Kidney epithelial cell (primary cell): Measurements from ENCODE around the gene SUPT5H. TPM values are rescaled to one million over a fixed set of nuclear protein-coding genes. Genes with fewer than 3 reads are reported as not detected.
"Not testable (repeated sequence)": the region's sequence is repeated elsewhere in the genome, so short reads cannot be mapped to it uniquely, and the experiment has no call there.

Experiments
- DNase-seq: peaks from one replicate; pipeline ENCODE4 v3.0.0-alpha.2; 2010; ENCODE audit warnings: low read depth
- H3K27me3 ChIP-seq: 2 replicates; pipeline ENCODE4 v1.6.0; 2011; ENCODE audit warnings: low read length; ENCODE audit not compliant: control insufficient read depth, insufficient read depth
- H3K36me3 ChIP-seq: 2 replicates; pipeline ENCODE4 v1.5.1; 2011; ENCODE audit warnings: low read length; ENCODE audit not compliant: control insufficient read depth, insufficient read depth
- H3K4me3 ChIP-seq: 2 replicates; pipeline ENCODE4 v1.5.1; 2011; ENCODE audit warnings: low read depth, mild to moderate bottlenecking, control low read depth, low read length
- total RNA-seq: library from RNA; depleted of rRNA; stranded (reverse); fragments of >200 nt; gene quantifications from 2 replicates; pipeline ENCODE4 v1.2.3, GENCODE V29; 2015
- TF ChIP-seq, protein P1 (sequence below): IDR thresholded peaks from 2 replicates; pipeline ENCODE4 v1.5.1; 2011; ENCODE audit warnings: mild to moderate bottlenecking, moderate library complexity, low read length, control low read depth, inconsistent platforms; ENCODE audit not compliant: insufficient read depth, poor library complexity, severe bottlenecking

SUPT5H gene
- total RNA-seq, 1 donor from 2014 or later, result 121 TPM

DNA sequence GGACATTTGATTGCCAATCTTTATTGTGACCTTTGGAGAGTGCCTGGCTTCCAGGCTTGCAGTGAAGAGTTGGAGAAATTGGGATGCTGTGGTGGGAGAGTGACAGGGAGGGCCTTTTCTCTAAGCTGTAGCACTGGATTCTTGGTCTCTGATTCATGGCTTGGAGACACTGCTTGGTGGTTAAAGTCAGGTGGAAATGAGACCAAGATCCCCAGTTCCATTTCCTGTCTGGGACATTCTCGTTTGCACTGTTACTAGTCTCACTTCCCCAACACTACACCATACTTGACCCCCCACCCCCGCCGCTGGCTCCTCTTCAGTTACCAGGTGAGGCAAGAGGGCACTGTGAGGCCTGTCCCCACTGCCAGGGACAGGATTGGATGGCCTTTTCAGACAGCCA, 2.9 kb downstream of the SUPT5H start:
- no peaks in the 10 kb centered on the region for H3K27me3 ChIP-seq
- DNase-seq, result no peak
- H3K36me3 ChIP-seq, result no peaks in the 10 kb centered on the region
- TF ChIP-seq, protein P1, sequence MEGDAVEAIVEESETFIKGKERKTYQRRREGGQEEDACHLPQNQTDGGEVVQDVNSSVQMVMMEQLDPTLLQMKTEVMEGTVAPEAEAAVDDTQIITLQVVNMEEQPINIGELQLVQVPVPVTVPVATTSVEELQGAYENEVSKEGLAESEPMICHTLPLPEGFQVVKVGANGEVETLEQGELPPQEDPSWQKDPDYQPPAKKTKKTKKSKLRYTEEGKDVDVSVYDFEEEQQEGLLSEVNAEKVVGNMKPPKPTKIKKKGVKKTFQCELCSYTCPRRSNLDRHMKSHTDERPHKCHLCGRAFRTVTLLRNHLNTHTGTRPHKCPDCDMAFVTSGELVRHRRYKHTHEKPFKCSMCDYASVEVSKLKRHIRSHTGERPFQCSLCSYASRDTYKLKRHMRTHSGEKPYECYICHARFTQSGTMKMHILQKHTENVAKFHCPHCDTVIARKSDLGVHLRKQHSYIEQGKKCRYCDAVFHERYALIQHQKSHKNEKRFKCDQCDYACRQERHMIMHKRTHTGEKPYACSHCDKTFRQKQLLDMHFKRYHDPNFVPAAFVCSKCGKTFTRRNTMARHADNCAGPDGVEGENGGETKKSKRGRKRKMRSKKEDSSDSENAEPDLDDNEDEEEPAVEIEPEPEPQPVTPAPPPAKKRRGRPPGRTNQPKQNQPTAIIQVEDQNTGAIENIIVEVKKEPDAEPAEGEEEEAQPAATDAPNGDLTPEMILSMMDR, result no peak
- H3K4me3 ChIP-seq, result no peak overlapping the region

DNA sequence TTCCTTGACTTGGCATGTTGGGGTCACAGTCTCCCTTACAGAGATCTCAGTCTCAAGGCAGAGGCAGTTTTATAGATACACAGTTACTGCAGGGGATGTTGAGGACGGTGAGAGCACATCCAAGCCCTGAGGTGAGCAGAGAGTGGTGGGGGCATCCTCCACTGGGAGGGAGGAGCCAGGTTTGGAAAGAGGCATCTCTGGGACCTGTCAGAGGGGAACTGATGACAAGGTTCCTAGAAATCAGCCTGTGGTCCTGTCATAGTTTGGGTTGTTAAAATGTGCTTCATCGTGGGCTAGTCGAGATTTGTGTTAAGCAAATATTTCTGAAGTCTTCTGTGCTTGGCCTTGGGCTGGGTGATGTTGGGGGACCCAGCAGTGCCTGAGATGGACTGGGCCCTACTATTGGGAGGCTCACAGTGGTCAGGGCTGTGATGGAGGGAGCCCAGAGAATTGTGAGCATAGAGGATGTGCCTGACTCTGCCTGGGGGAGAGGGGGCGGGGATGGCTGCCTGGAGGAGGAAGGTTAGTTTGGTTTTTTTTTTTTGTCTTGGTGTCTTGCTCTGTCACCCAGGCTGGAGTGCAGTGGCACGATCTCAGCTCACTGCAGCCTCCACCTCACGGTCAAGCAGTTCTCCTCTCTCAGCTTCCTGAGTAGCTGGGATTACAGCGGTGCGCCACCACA, 3.9 kb downstream of the SUPT5H start:
- Histone ChIP-seq H3K4me3 (no peak overlapping the region), H3K27me3 (no peaks in the 10 kb centered on the region), H3K36me3 (no peaks in the 10 kb centered on the region)
- TF ChIP-seq, protein P1, result no peak
- no peak for DNase-seq

DNA sequence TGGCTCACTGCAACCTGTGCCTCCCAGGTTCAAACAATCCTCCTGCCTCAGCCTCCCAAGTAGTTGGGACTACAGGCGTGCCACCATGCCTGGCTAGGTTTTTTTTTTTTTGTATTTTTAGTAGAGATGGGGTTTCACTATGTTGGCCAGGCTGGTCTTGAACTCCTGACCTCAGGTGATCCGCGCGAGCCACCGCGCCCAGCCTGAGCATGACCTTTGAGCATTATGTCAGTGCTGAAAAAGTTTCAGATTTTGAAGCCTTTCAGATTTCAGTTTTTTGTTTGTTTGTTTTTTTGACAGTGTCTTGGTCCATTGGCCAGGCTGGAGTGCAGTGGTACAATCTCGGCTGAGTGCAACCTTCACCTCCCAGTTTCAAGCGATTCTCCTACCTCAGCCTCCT, 5.9 kb downstream of the SUPT5H start:
- not testable (repeated sequence) for H3K4me3 ChIP-seq, H3K27me3 ChIP-seq, H3K36me3 ChIP-seq, DNase-seq

DNA sequence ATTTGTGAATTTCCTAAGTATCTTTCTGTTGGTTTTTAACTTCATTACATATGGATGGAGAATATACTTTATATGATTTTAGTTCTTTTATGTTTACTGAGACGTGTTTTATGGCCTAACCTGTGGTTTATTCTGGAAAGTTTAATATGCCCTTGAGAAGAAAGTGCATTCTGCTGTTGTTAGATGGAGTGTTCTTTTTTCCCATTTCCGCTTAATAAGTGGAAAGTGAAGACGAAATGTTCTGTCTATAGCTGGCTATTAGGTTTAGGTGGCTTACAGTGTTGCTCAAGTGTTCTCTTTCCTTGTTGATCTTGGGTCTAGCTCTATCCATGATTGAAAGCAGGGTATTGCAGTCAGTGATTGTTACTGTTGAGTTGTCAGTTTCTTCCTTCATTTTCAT, 18.0 kb downstream of the SUPT5H start:
- Histone ChIP-seq H3K27me3 (no peaks in the 10 kb centered on the region), H3K36me3 (no peaks in the 10 kb centered on the region), H3K4me3 (no peak overlapping the region)
- TF ChIP-seq, protein P1, result no peak
- DNase-seq, result no peak

DNA sequence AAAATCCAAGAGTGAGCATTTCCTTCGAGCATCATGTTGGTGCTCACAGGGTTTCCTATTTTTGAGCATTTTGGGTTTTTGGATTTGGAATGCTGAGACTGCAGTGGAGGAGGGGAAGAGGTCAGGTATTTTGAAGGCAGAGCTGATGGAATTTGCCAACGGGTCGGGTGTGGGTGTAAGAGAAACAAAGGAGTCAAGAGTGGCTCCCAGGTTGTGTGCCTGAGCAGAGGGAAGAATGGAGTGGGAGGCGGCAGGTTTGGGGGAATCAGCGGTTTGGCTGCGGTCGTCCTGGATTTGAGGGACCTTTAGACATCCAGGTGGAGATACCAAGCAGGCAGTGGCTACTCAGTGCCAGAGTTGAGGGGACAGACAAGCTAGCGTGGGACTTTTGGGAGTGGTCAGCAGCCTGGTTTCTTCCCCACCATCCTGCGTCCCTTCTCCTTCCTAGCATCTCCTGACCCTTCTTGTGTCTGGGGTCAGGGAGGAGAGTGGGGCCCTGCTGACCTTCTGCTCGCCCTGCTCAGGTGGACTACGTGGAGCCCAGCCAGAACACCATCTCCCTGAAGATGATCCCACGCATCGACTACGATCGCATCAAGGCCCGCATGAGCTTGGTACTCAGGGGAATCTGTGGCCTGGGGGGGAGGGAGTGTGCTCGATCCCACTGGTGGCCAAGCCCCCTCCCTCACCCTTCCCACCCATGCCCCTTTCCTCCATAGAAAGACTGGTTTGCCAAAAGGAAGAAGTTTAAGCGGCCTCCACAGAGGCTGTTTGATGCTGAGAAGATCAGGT, 20.8 kb downstream of the SUPT5H start:
- TF ChIP-seq, protein P1, result no peak
- no peak for DNase-seq
- no peaks in the 10 kb centered on the region for H3K27me3 ChIP-seq
- H3K36me3 ChIP-seq, result no peaks in the 10 kb centered on the region
- H3K4me3 ChIP-seq, result no peak overlapping the region

DNA sequence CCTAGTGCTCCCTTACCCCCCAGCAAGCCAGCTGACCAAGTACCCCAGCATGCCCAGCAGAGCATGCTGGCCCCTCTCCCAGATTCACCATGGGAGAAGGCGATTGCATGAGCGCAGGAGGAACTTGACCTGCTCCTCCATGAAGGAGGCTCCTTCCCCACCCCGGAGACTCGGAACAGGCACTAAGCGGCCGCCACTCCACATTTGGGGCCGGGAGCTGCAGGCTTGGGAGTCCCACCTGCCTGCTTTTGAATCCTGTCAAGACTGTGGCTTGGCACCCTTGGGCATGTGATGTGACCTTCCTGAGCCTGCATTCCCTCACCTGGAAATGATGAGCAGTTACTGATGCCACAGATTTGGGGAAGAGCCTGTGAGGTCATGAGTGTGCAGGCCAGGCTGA, 22.6 kb downstream of the SUPT5H start:
- no peaks in the 10 kb centered on the region for H3K27me3 ChIP-seq
- H3K4me3 ChIP-seq, result no peak overlapping the region
- H3K36me3 ChIP-seq, result peaks cover 2% of the 10 kb centered on the region
- DNase-seq, result no peak
- TF ChIP-seq, protein P1, result no peak
